Ishikawa (cell line): ENCODE results near the gene ATXN1.

Experiments used
- CEBPB ChIP-seq: IDR thresholded peaks from 2 replicates; pipeline ENCODE4 v1.6.1; 2012
- CREB1 ChIP-seq: IDR thresholded peaks from 2 replicates; pipeline ENCODE4 v1.6.1; 2012; ENCODE audit warnings: low read depth
- EGR1 ChIP-seq: IDR thresholded peaks from 2 replicates; pipeline ENCODE4 v1.6.1; 2012
- EP300 ChIP-seq: IDR thresholded peaks from 2 replicates; pipeline ENCODE4 v1.6.1; 2012; ENCODE audit warnings: borderline replicate concordance
- FOXM1 ChIP-seq: IDR thresholded peaks from 2 replicates; pipeline ENCODE4 v1.6.1; 2012; ENCODE audit warnings: low read depth, borderline replicate concordance
- MAX ChIP-seq: IDR thresholded peaks from 2 replicates; pipeline ENCODE4 v1.6.1; 2012
- NFIC ChIP-seq: IDR thresholded peaks from 2 replicates; pipeline ENCODE4 v1.6.1; 2012
- RAD21 ChIP-seq: IDR thresholded peaks from 2 replicates; pipeline ENCODE4 v1.6.1; 2012; ENCODE audit warnings: low read depth
- REST ChIP-seq: IDR thresholded peaks from 2 replicates; pipeline ENCODE4 v1.6.1; 2012; ENCODE audit warnings: low read depth, mild to moderate bottlenecking
- TAF1 ChIP-seq: IDR thresholded peaks from 2 replicates; pipeline ENCODE4 v1.6.1; 2012; ENCODE audit warnings: low read depth, mild to moderate bottlenecking
- TCF12 ChIP-seq: IDR thresholded peaks from 2 replicates; pipeline ENCODE4 v1.6.1; 2012; ENCODE audit warnings: low read depth
- TEAD4 ChIP-seq: IDR thresholded peaks from 2 replicates; pipeline ENCODE4 v1.6.1; 2012
- USF1 ChIP-seq: IDR thresholded peaks from 2 replicates; pipeline ENCODE4 v1.6.1; 2012
- YY1 ChIP-seq: IDR thresholded peaks from 2 replicates; pipeline ENCODE4 v1.6.1; 2012; ENCODE audit warnings: low read depth
- ZBTB7A ChIP-seq: IDR thresholded peaks from 2 replicates; pipeline ENCODE4 v1.6.1; 2012; ENCODE audit warnings: low read depth

The ATXN1 gene

GRCh38 chr6:16689788-16690607 is 71.3 kb downstream of the ATXN1 start:
- TF ChIP-seq MAX (no peak), RAD21 (no peak), TAF1 (no peak), TCF12 (no peak), NFIC (no peak), YY1 (no peak), USF1 (no peak), EP300 (no peak), TEAD4 (no peak), REST (no peak), CEBPB (no peak), ZBTB7A (no peak), CREB1 (no peak), EGR1 (no peak), FOXM1 (no peak)

- no peak for TF ChIP-seq REST
- no peak for TF ChIP-seq TCF12
- no peak for TF ChIP-seq EGR1
- TF ChIP-seq NFIC: no peak
- no peak for TF ChIP-seq FOXM1
- TF ChIP-seq CREB1: no peak
- TF ChIP-seq RAD21: no peak
- no peak for TF ChIP-seq TEAD4
- TF ChIP-seq CEBPB: no peak
These were observed 72.2 kb downstream of the ATXN1 start for GRCh38 chr6:16688984-16689636.

- TF ChIP-seq TEAD4 (no peak), EP300 (no peak), USF1 (no peak), EGR1 (no peak), REST (no peak), TCF12 (no peak), TAF1 (no peak)
These were observed 72.8 kb downstream of the ATXN1 start for GRCh38 chr6:16688436-16688835.

GRCh38 chr6:16687045-16687444 is 74.2 kb downstream of the ATXN1 start:
- TF ChIP-seq YY1: no peak
- TF ChIP-seq TCF12: no peak
- TF ChIP-seq ZBTB7A: no peak
- no peak for TF ChIP-seq RAD21
- no peak for TF ChIP-seq TAF1
- TF ChIP-seq CEBPB: no peak
- no peak for TF ChIP-seq USF1
- no peak for TF ChIP-seq CREB1
- no peak for TF ChIP-seq EP300
- TF ChIP-seq NFIC: no peak
